H9 (cell line): Measurements from ENCODE around the gene CDC27. TPM values are rescaled to one million over a fixed set of nuclear protein-coding genes. Genes with fewer than 3 reads are reported as not detected.
"Not testable (repeated sequence)": the region's sequence is repeated elsewhere in the genome, so short reads cannot be mapped to it uniquely, and the experiment has no call there.

ENCODE experiments used
- DNase-seq: peaks from one replicate; pipeline ENCODE4 v3.0.0-alpha.2; 2017
- H2AFZ ChIP-seq: one replicate; pipeline ENCODE4 v1.6.1; 2013; ENCODE audit warnings: mild to moderate bottlenecking, low read length, control low read depth, moderate library complexity
- H2AK5ac ChIP-seq: 2 replicates; pipeline ENCODE4 v1.6.1; 2013; ENCODE audit warnings: low read length, control low read depth, mixed read lengths; ENCODE audit not compliant: insufficient read length
- H2BK120ac ChIP-seq: one replicate; pipeline ENCODE4 v1.6.1; 2013; ENCODE audit warnings: low read depth, mild to moderate bottlenecking, low read length, control low read depth, inconsistent platforms; ENCODE audit not compliant: poor library complexity, severe bottlenecking
- H2BK12ac ChIP-seq: 2 replicates; pipeline ENCODE4 v1.6.1; 2013; ENCODE audit warnings: low read length, control low read depth, mixed read lengths, low read depth; ENCODE audit not compliant: insufficient read length
- H2BK15ac ChIP-seq: 2 replicates; pipeline ENCODE4 v1.6.1; 2013; ENCODE audit warnings: low read depth, low read length, control low read depth
- H2BK20ac ChIP-seq: one replicate; pipeline ENCODE4 v1.6.1; 2013; ENCODE audit warnings: low read depth, mild to moderate bottlenecking, low read length, control low read depth, inconsistent platforms; ENCODE audit not compliant: poor library complexity, severe bottlenecking
- H2BK5ac ChIP-seq: 2 replicates; pipeline ENCODE4 v1.6.1; 2013; ENCODE audit warnings: low read length, control low read depth, mixed read lengths; ENCODE audit not compliant: insufficient read length
- H3K14ac ChIP-seq: 2 replicates; pipeline ENCODE4 v1.6.1; 2013; ENCODE audit warnings: low read length, control low read depth; ENCODE audit not compliant: insufficient read depth
- H3K18ac ChIP-seq: 2 replicates; pipeline ENCODE4 v1.6.1; 2013; ENCODE audit warnings: low read depth, mild to moderate bottlenecking, mixed read lengths, low read length, control low read depth; ENCODE audit not compliant: insufficient read length
- H3K23ac ChIP-seq: 2 replicates; pipeline ENCODE4 v1.6.1; 2013; ENCODE audit warnings: low read length, control low read depth, mixed read lengths, low read depth; ENCODE audit not compliant: insufficient read length
- H3K23me2 ChIP-seq: 2 replicates; pipeline ENCODE4 v1.6.1; 2013; ENCODE audit warnings: low read depth, mild to moderate bottlenecking, mixed read lengths, low read length, control low read depth; ENCODE audit not compliant: insufficient read length, poor library complexity, severe bottlenecking
- H3K27ac ChIP-seq: 2 replicates; pipeline ENCODE4 v1.5.1; 2013; ENCODE audit warnings: low read length, control low read depth, mixed read lengths, low read depth; ENCODE audit not compliant: insufficient read length
- H3K27me3 ChIP-seq: 2 replicates; pipeline ENCODE4 v1.6.1; 2013; ENCODE audit warnings: low read length, control low read depth, inconsistent platforms; ENCODE audit not compliant: insufficient read depth
- H3K4ac ChIP-seq: 2 replicates; pipeline ENCODE4 v1.6.1; 2013; ENCODE audit warnings: low read depth, mild to moderate bottlenecking, control low read depth, inconsistent platforms, low read length, moderate library complexity
- H3K4me1 ChIP-seq: 2 replicates; pipeline ENCODE4 v1.6.1; 2013; ENCODE audit warnings: low read length, control low read depth, inconsistent platforms; ENCODE audit not compliant: insufficient read depth
- H3K4me2 ChIP-seq: 2 replicates; pipeline ENCODE4 v1.6.1; 2013; ENCODE audit warnings: low read length, control low read depth, mixed read lengths; ENCODE audit not compliant: insufficient read length, insufficient read depth
- H3K56ac ChIP-seq: 2 replicates; pipeline ENCODE4 v1.6.1; 2013; ENCODE audit warnings: low read depth, mild to moderate bottlenecking, mixed read lengths, low read length, control low read depth; ENCODE audit not compliant: insufficient read length
- H3K79me1 ChIP-seq: 2 replicates; pipeline ENCODE4 v1.6.1; 2013; ENCODE audit warnings: low read depth, mild to moderate bottlenecking, moderate library complexity, low read length, control low read depth, inconsistent platforms; ENCODE audit not compliant: insufficient read depth, poor library complexity, severe bottlenecking
- H3K79me2 ChIP-seq: 2 replicates; pipeline ENCODE4 v1.6.1; 2013; ENCODE audit warnings: low read length, control low read depth, inconsistent platforms; ENCODE audit not compliant: insufficient read depth
- H3K9ac ChIP-seq: 2 replicates; pipeline ENCODE4 v1.6.1; 2013; ENCODE audit warnings: low read length, control low read depth, mixed read lengths; ENCODE audit not compliant: insufficient read length; ENCODE audit errors: extremely low read depth
- H3K9me3 ChIP-seq: one replicate; pipeline ENCODE4 v1.6.1; 2013; ENCODE audit warnings: low read depth, low read length, inconsistent platforms; ENCODE audit not compliant: control insufficient read depth
- H3T11ph ChIP-seq: one replicate; pipeline ENCODE4 v1.6.1; 2013; ENCODE audit warnings: mild to moderate bottlenecking, low read length, control low read depth, inconsistent platforms
- H4K20me1 ChIP-seq: one replicate; pipeline ENCODE4 v1.6.1; 2013; ENCODE audit not compliant: control insufficient read depth, insufficient read length, insufficient read depth
- H4K5ac ChIP-seq: 2 replicates; pipeline ENCODE4 v1.6.1; 2013; ENCODE audit warnings: low read depth, mild to moderate bottlenecking, mixed read lengths, low read length, control low read depth; ENCODE audit not compliant: insufficient read length
- H4K8ac ChIP-seq: replicated peaks from 2 replicates; pipeline ENCODE4 v1.6.1; 2013; ENCODE audit warnings: low read length, control low read depth, mixed read lengths, low read depth; ENCODE audit not compliant: insufficient read length
- H4K91ac ChIP-seq: 2 replicates; pipeline ENCODE4 v1.6.1; 2013; ENCODE audit warnings: low read depth, mild to moderate bottlenecking, moderate library complexity, mixed read lengths, low read length, control low read depth; ENCODE audit not compliant: insufficient read length
- H3K27ac Mint-ChIP-seq, 3 experiments: 2 replicates in 2 of 3; 3 replicates in 1 of 3; pipeline ENCODE4 v1.8.0; 2020 to 2021; ENCODE audit warnings: mixed read lengths in 3 of 3, mild to moderate bottlenecking in 1 of 3, moderate library complexity in 1 of 3
- H3K27me3 Mint-ChIP-seq: 2 replicates; pipeline ENCODE4 v1.8.0; 2021; ENCODE audit warnings: low read depth, mild to moderate bottlenecking, moderate library complexity, mixed read lengths
- H3K36me3 Mint-ChIP-seq, 3 experiments: 2 replicates in 2 of 3; 3 replicates in 1 of 3; pipeline ENCODE4 v1.8.0; 2020 to 2021; ENCODE audit warnings: low read depth in 3 of 3, mixed read lengths in 3 of 3; ENCODE audit not compliant: insufficient read depth in 1 of 3
- H3K4me1 Mint-ChIP-seq, 2 experiments: 2 replicates each; pipeline ENCODE4 v1.8.0; 2020; ENCODE audit warnings: mixed read lengths in 2 of 2
- H3K4me3 Mint-ChIP-seq, 2 experiments: 2 replicates in 1 of 2; 3 replicates in 1 of 2; pipeline ENCODE4 v1.8.0; 2020 to 2021; ENCODE audit warnings: mild to moderate bottlenecking in 2 of 2, mixed read lengths in 2 of 2, moderate library complexity in 1 of 2
- H3K9me3 Mint-ChIP-seq, 2 experiments: 2 replicates in 1 of 2; 3 replicates in 1 of 2; pipeline ENCODE4 v1.8.0; 2020; ENCODE audit warnings: mild to moderate bottlenecking in 2 of 2, mixed read lengths in 2 of 2, moderate library complexity in 1 of 2
- WGBS: extraction: QIAGEN DNeasy Blood & Tissue Kit; methylation state at CpG from one replicate; pipeline ENCODE4 v1.1.7; 2013; ENCODE audit warnings: missing lambda C conversion rate, low lambda C conversion rate, mixed read lengths; ENCODE audit not compliant: insufficient read length; ENCODE audit errors: extremely low coverage; 5-methylcytosine and 5-hydroxymethylcytosine counted together
- total RNA-seq: library from RNA; stranded (reverse); gene quantifications from 2 replicates; pipeline ENCODE4 v1.2.1, GENCODE V29; 2021

The CDC27 gene
- total RNA-seq, 1 experiment from 2014 or later, result 82.5 TPM

DNA sequence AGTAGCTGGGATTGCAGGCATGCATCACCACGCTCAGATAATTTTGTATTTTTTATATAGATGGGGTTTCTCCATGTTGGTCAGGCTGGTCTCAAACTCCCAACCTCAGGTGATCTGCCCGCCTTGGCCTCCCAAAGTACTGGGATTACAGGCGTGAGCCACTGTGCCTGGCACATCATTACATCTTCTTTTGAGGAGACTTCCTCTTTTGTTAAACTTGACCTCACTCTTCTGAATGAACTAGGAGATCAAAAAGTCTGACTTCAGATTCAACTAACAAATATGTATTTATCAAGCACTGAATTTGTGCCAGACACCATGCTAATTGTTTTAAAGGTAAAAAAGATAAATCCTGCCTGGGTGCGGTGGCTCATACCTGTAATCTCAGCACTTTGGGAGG lies 27.7 kb upstream of the CDC27 start:
- H3K4ac ChIP-seq, H3K4me3 Mint-ChIP-seq, H3K36me3 Mint-ChIP-seq, H3K56ac ChIP-seq, H3K27ac Mint-ChIP-seq, H4K8ac ChIP-seq, H3K27ac ChIP-seq, H3T11ph ChIP-seq, H4K5ac ChIP-seq, H2BK120ac ChIP-seq, H3K9ac ChIP-seq, H3K18ac ChIP-seq, H2BK12ac ChIP-seq, DNase-seq, H3K4me1 ChIP-seq, H3K23ac ChIP-seq, H3K79me2 ChIP-seq, H3K14ac ChIP-seq, H3K9me3 Mint-ChIP-seq, H2AK5ac ChIP-seq, H2AFZ ChIP-seq, H3K4me2 ChIP-seq, H3K23me2 ChIP-seq, H3K27me3 ChIP-seq, H3K9me3 ChIP-seq, H4K91ac ChIP-seq, H3K79me1 ChIP-seq, H2BK15ac ChIP-seq, H2BK5ac ChIP-seq, H4K20me1 ChIP-seq, H2BK20ac ChIP-seq: not testable (repeated sequence)
- H3K4me1 Mint-ChIP-seq, result peaks cover 19 to 27% of the 10 kb centered on the region in 2 experiments
- WGBS, result no CpG with 5 or more reads among the region's 4 CpGs
- peaks cover 16% of the 10 kb centered on the region for H3K27me3 Mint-ChIP-seq
